WTC11 (cell line): ENCODE measurements around the gene TTLL5. TPM values are rescaled to one million over a fixed set of nuclear protein-coding genes. Genes with fewer than 3 reads are reported as not detected.

Source experiments
- ATAC-seq: fragments of 200-7000 bp; cut with Tn5 transposase; 2 replicates; pipeline ENCODE4 v1.10.0; 2021; ENCODE audit warnings: mild to moderate bottlenecking, moderate library complexity
- CTCF ChIA-PET: fragments of 300-600 bp; sonication (Branson Sonifier 250); formaldehyde crosslinking; loops from one replicate; lab custom pipeline; 2021; ENCODE audit warnings: antibody characterized with exemption; lab: Charles Lee
- POLR2A ChIA-PET: fragments of 350-600 bp; sonication (Branson Sonifier 250); formaldehyde crosslinking; loops from one replicate; lab custom pipeline; 2021; ENCODE audit warnings: antibody characterized with exemption; lab: Charles Lee
- DNase-seq: peaks from one replicate; pipeline ENCODE4 v3.0.0; 2021; ENCODE audit warnings: low spot score
- H3K27ac Mint-ChIP-seq: 2 replicates; pipeline ENCODE4 v1.8.0; 2021; ENCODE audit warnings: mixed read lengths
- H3K27me3 Mint-ChIP-seq: 2 replicates; pipeline ENCODE4 v1.8.0; 2021; ENCODE audit warnings: low read depth, mild to moderate bottlenecking, moderate library complexity, mixed read lengths
- H3K36me3 Mint-ChIP-seq: 2 replicates; pipeline ENCODE4 v1.8.0; 2021; ENCODE audit warnings: mixed read lengths
- H3K4me1 Mint-ChIP-seq: 2 replicates; pipeline ENCODE4 v1.8.0; 2022; ENCODE audit warnings: mixed read lengths
- H3K4me3 Mint-ChIP-seq: 2 replicates; pipeline ENCODE4 v1.8.0; 2021; ENCODE audit warnings: mild to moderate bottlenecking, moderate library complexity, mixed read lengths
- H3K9me3 Mint-ChIP-seq: 2 replicates; pipeline ENCODE4 v1.8.0; 2021; ENCODE audit warnings: mixed read lengths
- ATF3 ChIP-seq: sonication (generic); formaldehyde crosslinking; conservative IDR thresholded peaks from 2 replicates; pipeline ENCODE4 v1.8.1; 2022; ENCODE audit warnings: mild to moderate bottlenecking, missing genetic modification reagents
- CBFB ChIP-seq: sonication (generic); formaldehyde crosslinking; IDR thresholded peaks from 2 replicates; pipeline ENCODE4 v1.8.1; 2022; ENCODE audit warnings: mild to moderate bottlenecking, low read depth, missing genetic modification reagents
- E2F5 ChIP-seq: sonication (generic); formaldehyde crosslinking; IDR thresholded peaks from 2 replicates; pipeline ENCODE4 v1.8.1; 2022; ENCODE audit warnings: mild to moderate bottlenecking, moderate library complexity, missing genetic modification reagents
- ELF4 ChIP-seq: sonication (generic); formaldehyde crosslinking; IDR thresholded peaks from 2 replicates; pipeline ENCODE4 v1.8.1; 2022; ENCODE audit warnings: low read depth, mild to moderate bottlenecking, moderate library complexity, missing genetic modification reagents
- ERG ChIP-seq: fragments of 250-450 bp; sonication (Bioruptor Pico); IDR thresholded peaks from 2 replicates; pipeline ENCODE4 v1.8.0; 2021; ENCODE audit warnings: mild to moderate bottlenecking
- ETV6 ChIP-seq: sonication (generic); formaldehyde crosslinking; IDR thresholded peaks from 2 replicates; pipeline ENCODE4 v1.8.1; 2022; ENCODE audit warnings: mild to moderate bottlenecking, missing genetic modification reagents
- HMGXB4 ChIP-seq: sonication (generic); formaldehyde crosslinking; IDR thresholded peaks from 2 replicates; pipeline ENCODE4 v1.8.1; 2023; ENCODE audit warnings: mild to moderate bottlenecking, moderate library complexity, missing genetic modification reagents
- JAZF1 ChIP-seq: fragments of 250-450 bp; sonication (Bioruptor Pico); IDR thresholded peaks from 2 replicates; pipeline ENCODE4 v1.9.0; 2021; ENCODE audit warnings: moderate library complexity, mild to moderate bottlenecking, inconsistent platforms
- NFE2L1 ChIP-seq: sonication (generic); formaldehyde crosslinking; IDR thresholded peaks from 2 replicates; pipeline ENCODE4 v1.8.1; 2023; ENCODE audit warnings: missing genetic modification reagents
- NR2C2 ChIP-seq: sonication (generic); formaldehyde crosslinking; IDR thresholded peaks from 2 replicates; pipeline ENCODE4 v1.8.0; 2022; ENCODE audit warnings: mild to moderate bottlenecking, missing genetic modification reagents
- PREB ChIP-seq: sonication (generic); formaldehyde crosslinking; IDR thresholded peaks from 2 replicates; pipeline ENCODE4 v1.8.1; 2022; ENCODE audit warnings: mild to moderate bottlenecking, missing genetic modification reagents, moderate library complexity, borderline replicate concordance
- RELA ChIP-seq: sonication (generic); formaldehyde crosslinking; IDR thresholded peaks from 2 replicates; pipeline ENCODE4 v1.8.1; 2022; ENCODE audit warnings: missing genetic modification reagents, mild to moderate bottlenecking, borderline replicate concordance
- SMAD4 ChIP-seq: sonication (generic); formaldehyde crosslinking; IDR thresholded peaks from 2 replicates; pipeline ENCODE4 v1.8.0; 2022; ENCODE audit warnings: mild to moderate bottlenecking, missing genetic modification reagents
- SOX15 ChIP-seq: fragments of 250-450 bp; sonication (Bioruptor Pico); IDR thresholded peaks from 2 replicates; pipeline ENCODE4 v1.9.0; 2021; ENCODE audit warnings: mild to moderate bottlenecking
- STAT6 ChIP-seq: sonication (generic); formaldehyde crosslinking; conservative IDR thresholded peaks from 2 replicates; pipeline ENCODE4 v1.8.1; 2023; ENCODE audit warnings: mild to moderate bottlenecking, low read depth, missing genetic modification reagents, moderate library complexity
- TEAD1 ChIP-seq: sonication (generic); formaldehyde crosslinking; IDR thresholded peaks from 2 replicates; pipeline ENCODE4 v1.8.0; 2022; ENCODE audit warnings: mild to moderate bottlenecking, missing genetic modification reagents
- USF2 ChIP-seq: sonication (generic); formaldehyde crosslinking; IDR thresholded peaks from 2 replicates; pipeline ENCODE4 v1.8.1; 2023; ENCODE audit warnings: mild to moderate bottlenecking, missing genetic modification reagents, moderate library complexity
- ZNF425 ChIP-seq: fragments of 250-450 bp; sonication (Bioruptor Pico); conservative IDR thresholded peaks from 2 replicates; pipeline ENCODE4 v1.9.0; 2021; ENCODE audit warnings: mild to moderate bottlenecking
- total RNA-seq: library from RNA; stranded (reverse); gene quantifications from 3 replicates; pipeline ENCODE4 v1.2.3, GENCODE V29; 2021

TTLL5 gene
- total RNA-seq, 1 experiment from 2014 or later = 39.6 TPM

GRCh38 chr14:75875958-75876357 lies 214.9 kb downstream of the TTLL5 start (continued):
- no peak for TF ChIP-seq ZNF425 (CRISPR knock-in tag)

- no peak overlapping the region for H3K4me3 Mint-ChIP-seq
- ATAC-seq (no peak), DNase-seq (no peak)
- peaks cover 4% of the 10 kb centered on the region for H3K9me3 Mint-ChIP-seq
- CTCF ChIA-PET = interaction anchor here (0.7 to 1.5 kb wide), 3 partner anchors 30 to 168 kb away, joined by 3 to 5 read pairs (median 4); no protein-coding TSS in a partner anchor
- H3K27me3 Mint-ChIP-seq = no peaks in the 10 kb centered on the region
- POLR2A ChIA-PET = no interaction called here
- H3K4me1 Mint-ChIP-seq = no peaks in the 10 kb centered on the region
- peaks cover 13% of the 10 kb centered on the region for H3K36me3 Mint-ChIP-seq
- TF ChIP-seq CBFB (CRISPR knock-in tag) (no peak), SMAD4 (CRISPR knock-in tag) (no peak), PREB (CRISPR knock-in tag) (no peak), ATF3 (no peak), ELF4 (CRISPR knock-in tag) (no peak), JAZF1 (CRISPR knock-in tag) (no peak), ERG (CRISPR knock-in tag) (no peak), E2F5 (CRISPR knock-in tag) (no peak), TEAD1 (no peak), SOX15 (CRISPR knock-in tag) (no peak), ETV6 (CRISPR knock-in tag) (no peak), STAT6 (no peak), RELA (no peak)
- H3K27ac Mint-ChIP-seq = no peak overlapping the region
Measured at GRCh38 chr14:75876530-75876929, 215.5 kb downstream of the TTLL5 start.

- CTCF ChIA-PET = interaction anchor here (1.1 to 1.5 kb wide), 2 partner anchors 102 to 168 kb away, joined by 3 to 5 read pairs; no protein-coding TSS in a partner anchor
- TF ChIP-seq USF2 = no peak
- TF ChIP-seq NFE2L1 (CRISPR knock-in tag) = no peak
- no peak for TF ChIP-seq NR2C2 (CRISPR knock-in tag)
- no peak for TF ChIP-seq HMGXB4 (CRISPR knock-in tag)
- TF ChIP-seq, all 79 proteins: peak for 0
- H3K36me3 Mint-ChIP-seq = peaks cover 7% of the 10 kb centered on the region
- POLR2A ChIA-PET = no interaction called here
- no peak for ATAC-seq
- DNase-seq = no peak
- no peak overlapping the region for H3K4me3 Mint-ChIP-seq
- H3K27me3 Mint-ChIP-seq = no peaks in the 10 kb centered on the region
- H3K9me3 Mint-ChIP-seq = peaks cover 4% of the 10 kb centered on the region
- H3K4me1 Mint-ChIP-seq = peaks cover 5% of the 10 kb centered on the region
- H3K27ac Mint-ChIP-seq = no peak overlapping the region
Measured at GRCh38 chr14:75877292-75877691, 216.2 kb downstream of the TTLL5 start.
